Stimulated activated naive CD4-positive, alpha-beta T cell treated with Interleukin-2 at 50 U/mL for 16 hours (primary cell): Measurements from ENCODE around the gene ITSN2.
A peak's percentile ranks its signal among the peaks of the same experiment; 100 is the strongest.
"Not testable (repeated sequence)": the region's sequence is repeated elsewhere in the genome, so short reads cannot be mapped to it uniquely, and the experiment has no call there.

ENCODE experiments used
- DNase-seq: peaks from one replicate; lab custom pipeline; 2025; lab: John Stamatoyannopoulos, UW

Gene ITSN2

DNA sequence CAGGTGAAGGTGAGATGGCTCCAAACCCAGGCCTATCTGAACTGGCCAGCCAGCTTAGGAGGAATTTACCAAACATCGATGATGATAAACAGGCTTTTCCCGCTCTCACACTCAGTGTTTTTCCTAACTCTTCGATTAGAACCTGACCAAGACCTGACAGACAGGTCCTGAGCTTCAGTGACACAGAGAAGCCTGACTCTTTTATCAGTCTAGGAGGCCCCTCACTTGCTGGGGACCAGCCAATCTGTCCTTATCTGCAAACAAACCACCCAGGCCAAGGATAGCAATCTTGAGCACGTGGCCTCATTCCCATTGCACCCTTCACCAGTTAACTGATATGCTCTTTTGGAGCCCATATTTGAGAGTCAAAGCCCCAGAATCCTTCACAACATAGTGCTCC is 1.9 kb upstream of the ITSN2 start:
- DNase-seq: no peak

DNA sequence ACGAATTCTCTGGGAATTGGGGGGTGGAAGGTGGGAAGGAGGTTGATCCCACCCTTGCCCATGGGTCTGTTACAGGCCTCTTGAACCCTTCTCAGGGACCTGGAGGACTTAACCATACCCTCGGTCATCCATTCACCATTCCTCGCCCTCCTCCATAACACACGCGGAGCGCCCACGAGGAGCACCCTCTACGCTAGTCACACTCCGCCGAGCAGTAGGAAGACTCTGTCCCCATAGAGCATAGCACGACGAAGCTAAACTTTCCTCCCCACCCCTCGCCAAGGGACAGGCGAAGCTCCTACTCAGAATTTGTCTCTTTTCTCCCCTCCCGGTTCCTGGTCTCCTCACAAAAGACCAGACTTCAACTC is 611 bp upstream of the ITSN2 start:
- no peak for DNase-seq

DNA sequence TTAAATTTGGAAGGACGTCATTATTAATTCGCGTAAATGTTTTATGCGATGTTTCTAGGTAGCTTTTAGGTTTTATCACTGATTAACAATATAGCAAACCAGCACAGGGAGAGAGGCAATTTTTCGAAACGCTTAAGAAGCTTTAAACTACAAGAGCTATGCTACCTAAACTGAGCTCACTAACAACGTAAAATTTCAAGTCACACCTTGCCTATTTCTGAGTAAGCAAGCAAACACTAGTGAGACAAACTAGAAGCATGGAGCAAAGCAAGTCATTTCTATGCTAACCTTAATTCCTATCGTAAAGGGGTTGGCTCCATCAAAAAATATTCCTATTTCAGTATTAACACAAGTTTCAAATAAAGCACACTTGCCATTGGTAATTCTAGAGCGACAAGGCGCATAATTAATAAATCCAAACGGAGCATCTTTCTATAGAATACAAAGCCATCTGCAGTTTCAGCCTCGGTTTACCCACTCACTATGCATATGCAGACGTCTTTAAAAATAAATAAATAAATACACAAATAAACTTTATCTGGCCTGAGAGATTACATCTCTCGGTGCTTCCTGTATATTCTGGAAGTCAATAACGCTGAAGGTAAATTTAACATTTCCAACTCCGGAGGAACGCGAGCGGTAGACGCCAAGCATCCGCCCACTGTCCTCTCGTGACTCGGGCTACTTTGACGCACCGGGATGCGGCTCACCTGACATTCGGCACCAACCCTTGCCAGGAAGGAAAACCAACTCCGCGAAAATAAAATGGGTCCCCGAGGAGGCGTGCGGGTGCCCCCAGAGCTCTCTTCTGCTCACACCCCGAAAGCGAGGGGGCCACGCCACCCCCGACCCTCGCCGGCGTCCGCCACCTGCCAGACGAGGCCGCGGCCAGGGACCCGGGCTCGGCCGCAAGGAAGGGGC is 947 bp downstream of the ITSN2 start:
- DNase-seq: peak; percentile 31

GRCh38 chr2:24357767-24358166 is 2.6 kb downstream of the ITSN2 start:
- DNase-seq: not testable (repeated sequence)

- not testable (repeated sequence) for DNase-seq
Measured at GRCh38 chr2:24357115-24357514, 3.2 kb downstream of the ITSN2 start.

DNA sequence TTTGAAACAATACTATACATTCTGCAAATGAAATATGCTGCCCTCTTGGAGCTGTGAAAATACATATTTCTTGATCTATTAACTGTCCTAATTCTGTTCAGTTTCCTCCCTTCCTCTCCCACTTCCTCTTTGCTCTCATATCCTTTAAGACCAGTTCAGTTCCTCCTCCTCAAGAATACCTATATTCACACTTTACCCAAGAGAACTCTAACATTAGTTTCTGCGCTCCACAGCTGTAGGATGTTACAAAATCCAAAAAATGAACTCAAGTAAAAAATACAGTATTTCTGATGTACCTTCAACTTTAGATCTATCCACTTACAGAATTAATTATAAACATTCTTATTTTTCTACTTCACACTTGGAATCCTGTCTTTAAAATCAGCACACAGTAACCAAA is 5.4 kb downstream of the ITSN2 start:
- no peak for DNase-seq

GRCh38 chr2:24354395-24354794 is 5.9 kb downstream of the ITSN2 start:
- no peak for DNase-seq

GRCh38 chr2:24353973-24354372 is 6.4 kb downstream of the ITSN2 start:
- DNase-seq: no peak

GRCh38 chr2:24353364-24353763 is 7.0 kb downstream of the ITSN2 start:
- DNase-seq: no peak

- no peak for DNase-seq
Measured at GRCh38 chr2:24352664-24353063, 7.7 kb downstream of the ITSN2 start.

GRCh38 chr2:24351981-24352380 is 8.4 kb downstream of the ITSN2 start:
- DNase-seq: no peak

GRCh38 chr2:24351627-24351938 is 8.8 kb downstream of the ITSN2 start:
- DNase-seq: no peak

DNA sequence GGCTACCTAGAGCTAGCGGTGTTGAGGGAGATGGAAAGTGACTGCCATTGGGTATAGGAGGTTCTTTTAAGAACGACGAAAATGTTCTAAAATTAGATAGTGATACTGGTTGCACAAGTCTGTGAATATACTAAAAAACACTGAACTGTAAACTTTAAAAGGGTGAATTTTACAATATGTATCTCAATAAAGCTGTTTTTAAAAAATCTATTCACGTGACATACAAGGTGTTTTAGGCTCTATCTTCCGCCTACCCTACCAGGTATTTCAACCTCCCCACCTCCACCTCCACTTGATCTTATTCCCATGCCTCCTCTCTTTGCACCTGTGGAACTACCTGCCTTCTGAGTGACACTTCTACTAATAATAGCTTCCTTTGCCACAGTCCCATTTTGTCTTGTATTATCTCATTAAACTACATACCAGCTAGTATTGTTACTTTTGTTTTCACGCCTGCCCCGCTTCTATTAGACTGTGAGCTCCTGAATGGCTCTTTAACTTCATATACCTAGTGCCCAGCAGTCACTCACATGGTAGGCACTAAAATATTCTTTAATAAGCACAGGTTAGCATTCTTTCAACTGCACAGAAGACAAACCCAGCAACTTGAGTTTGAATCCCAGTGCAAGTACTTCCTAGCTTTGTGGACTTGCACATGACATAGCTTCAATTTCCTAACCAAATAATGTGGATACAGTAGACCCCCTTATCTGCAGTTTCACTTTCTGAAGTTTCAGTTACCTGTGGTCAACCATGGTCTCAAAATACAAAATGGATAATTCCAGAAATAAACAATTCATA is 9.3 kb downstream of the ITSN2 start:
- no peak for DNase-seq

GRCh38 chr2:24349097-24349496 is 11.2 kb downstream of the ITSN2 start:
- DNase-seq: no peak

DNA sequence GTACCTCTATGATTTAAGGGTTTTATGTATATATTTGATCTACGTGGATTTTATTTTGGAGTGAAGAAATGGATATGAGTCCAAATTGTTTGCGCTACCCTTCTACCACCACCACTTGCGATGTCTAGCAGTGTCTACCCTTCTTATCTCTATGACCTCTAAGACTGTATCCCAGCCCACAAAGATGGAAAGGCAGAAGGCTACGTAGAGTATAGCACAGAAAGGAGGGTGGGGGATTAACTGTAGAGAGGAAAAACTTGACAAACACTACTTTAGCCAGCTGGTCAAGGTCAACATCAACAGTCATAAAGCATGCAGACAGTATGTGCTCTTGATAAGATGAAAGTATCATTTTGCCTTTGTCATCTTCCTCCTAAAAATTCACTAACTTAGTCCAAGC is 14.4 kb downstream of the ITSN2 start:
- no peak for DNase-seq

DNA sequence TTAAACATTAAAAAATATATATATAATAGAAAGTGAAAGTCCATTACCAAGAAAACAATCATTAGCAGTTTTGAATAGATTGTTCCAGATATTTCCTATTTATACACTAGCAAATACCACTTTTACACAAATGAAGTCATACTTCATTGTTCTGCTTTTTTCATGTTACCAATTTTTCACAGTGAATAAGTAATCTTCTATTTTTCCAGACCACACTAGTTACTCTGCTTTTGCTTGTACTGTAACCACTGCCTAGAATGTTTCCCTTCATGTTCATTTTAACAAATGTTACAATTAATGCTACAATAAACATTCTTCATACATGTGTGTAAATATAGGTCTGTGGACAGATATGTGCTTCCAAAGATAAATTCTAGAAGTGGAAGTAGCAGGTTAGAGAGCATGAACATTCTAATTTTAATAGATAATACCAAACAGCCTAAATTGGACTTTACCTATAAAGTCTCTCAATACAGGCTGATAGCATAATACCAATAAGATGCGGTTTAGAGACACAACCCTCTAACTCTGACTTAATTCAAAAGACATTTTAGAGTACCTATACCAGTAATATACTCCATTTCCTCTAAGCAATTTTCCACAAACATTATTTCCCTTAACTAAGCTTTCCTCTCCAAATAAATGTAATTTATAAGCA is 17.0 kb downstream of the ITSN2 start:
- DNase-seq: no peak

DNA sequence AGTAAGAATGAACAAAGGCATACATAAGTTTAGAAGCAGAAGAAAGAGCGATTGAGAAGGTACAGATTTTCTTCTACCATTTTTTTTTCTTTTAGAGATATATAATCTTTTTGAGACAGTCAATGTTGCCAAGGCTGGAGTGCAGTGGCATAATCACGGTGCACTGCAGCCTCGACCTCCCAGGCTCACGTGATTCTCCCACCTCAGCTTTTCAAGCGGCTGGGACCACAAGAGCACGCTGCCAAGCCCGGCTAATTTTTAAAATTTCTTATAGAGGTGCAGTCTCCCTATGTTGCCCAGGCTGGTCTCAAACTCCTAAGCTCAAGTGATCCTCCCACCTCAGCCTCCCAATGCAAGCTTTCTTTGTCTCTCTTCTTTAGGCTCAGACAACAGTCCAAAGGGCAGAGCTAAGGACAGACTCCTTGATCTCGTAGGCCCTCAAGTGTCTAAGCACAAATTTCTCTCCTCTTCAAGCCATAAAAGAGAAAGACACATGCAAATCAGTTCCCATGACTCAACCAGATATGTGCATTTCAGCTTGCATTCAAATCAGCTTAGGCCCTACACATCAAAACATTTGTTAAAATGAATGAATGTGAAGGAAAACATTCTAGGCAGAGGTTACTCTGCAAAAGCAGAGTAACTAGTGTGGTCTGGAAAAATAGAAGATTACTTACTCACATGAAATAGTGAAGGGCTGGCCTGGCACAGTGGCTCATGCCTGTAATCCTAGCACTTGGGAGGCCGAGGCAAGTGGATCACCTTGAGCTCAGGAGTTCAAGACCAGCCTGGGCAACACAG is 18.0 kb downstream of the ITSN2 start:
- no peak for DNase-seq

DNA sequence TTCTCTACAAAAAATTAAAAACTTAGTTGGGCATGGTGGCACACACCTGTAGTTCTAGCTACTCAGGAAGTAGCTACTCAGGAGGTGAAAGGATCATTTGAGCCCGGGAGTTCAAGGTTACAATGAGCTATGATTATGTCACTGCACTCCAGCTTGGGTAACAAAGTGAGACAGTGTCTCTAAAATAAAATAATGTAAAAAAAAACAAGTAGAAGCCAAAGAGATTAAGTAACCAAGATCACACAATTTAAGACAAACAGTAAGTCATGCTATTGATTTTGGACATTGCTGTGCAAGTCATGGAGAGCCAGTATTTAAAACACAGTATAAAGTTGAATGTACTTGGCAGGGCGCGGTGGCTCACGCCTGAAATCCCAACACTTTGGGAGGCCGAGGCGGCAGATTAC is 20.5 kb downstream of the ITSN2 start:
- no peak for DNase-seq

DNA sequence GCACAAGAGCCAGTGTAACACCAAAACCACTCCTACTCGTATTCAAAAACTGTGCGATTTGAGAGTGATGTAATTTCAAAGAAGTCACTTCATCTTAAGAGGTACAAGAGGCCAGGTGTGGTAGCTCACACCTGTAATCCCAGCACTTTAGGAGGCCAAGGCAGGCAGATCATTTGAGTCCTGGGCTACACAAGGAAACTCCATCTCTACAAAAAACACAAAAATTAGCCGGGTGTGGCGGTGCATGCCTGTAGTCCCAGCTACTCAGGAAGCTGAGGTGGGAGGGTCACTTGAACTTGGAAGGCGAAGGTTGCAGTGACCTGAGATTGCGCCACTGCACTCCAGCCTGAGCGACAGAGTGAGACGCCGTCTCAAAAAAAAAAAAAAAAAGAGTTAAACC is 21.2 kb downstream of the ITSN2 start:
- DNase-seq: not testable (repeated sequence)

DNA sequence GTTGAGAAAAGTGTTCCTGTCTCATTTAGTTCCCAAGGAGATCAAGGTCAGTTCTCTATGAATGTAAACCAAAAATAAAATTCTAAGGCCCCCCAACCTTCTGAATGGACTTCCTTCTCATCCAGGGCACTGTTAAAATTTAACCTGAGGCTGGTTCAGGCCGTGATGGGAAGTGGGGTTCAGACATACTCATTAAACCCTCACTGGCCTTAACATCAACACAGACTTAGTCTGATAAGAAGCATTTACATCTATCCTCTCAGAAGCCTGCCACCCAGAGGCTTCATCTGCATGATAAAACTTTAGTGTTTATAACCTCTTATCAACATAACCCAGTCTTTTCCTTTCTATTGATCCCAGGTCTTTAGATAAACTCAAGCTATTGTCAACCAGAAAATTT is 22.4 kb downstream of the ITSN2 start:
- no peak for DNase-seq

GRCh38 chr2:24336811-24337210 is 23.5 kb downstream of the ITSN2 start:
- DNase-seq: no peak

GRCh38 chr2:24334245-24334633 is 26.1 kb downstream of the ITSN2 start:
- no peak for DNase-seq
